ENCODE results near the gene PLXNA2. TPM values are rescaled to one million over a fixed set of nuclear protein-coding genes. Genes with fewer than 3 reads are reported as not detected.

PLXNA2 gene
- total RNA-seq, 1 experiment from 2014 or later = 0.06 TPM

DNA sequence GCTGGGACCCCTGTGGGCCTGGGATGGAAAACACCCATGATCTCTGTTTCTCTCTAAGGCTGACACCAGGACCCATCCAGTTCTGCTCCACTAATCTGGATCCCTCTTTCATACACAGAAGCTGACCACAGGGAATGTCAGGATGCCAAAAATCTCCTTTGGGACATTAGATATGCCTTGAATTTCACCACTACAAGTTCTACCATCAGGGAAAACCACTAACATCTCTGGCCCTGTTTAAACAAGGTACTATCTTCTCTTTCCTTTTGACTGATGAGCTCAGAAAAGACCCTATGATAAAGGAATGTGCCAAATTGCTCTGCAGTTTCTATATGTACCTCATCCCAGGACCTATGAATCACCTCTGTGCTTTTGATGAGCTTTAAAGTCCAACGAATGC lies 10.2 kb upstream of the PLXNA2 start:
- Histone ChIP-seq H3K4me3 (ENCODE audit: low read depth, low read length, poor library complexity, severe bottlenecking) (no peak overlapping the region), H3K4me1 (ENCODE audit: insufficient read depth, low read length, poor library complexity, severe bottlenecking) (no peaks in the 10 kb centered on the region), H3K36me3 (ENCODE audit: insufficient read depth, low read length, poor library complexity, severe bottlenecking) (no peaks in the 10 kb centered on the region), H3K9me3 (ENCODE audit: low read depth, low read length, poor library complexity, severe bottlenecking) (no peaks in the 10 kb centered on the region), H3K27me3 (replicated peaks; ENCODE audit: insufficient read depth, low read depth, low read length, poor library complexity) (peaks cover 47% of the 10 kb centered on the region), H3K27ac (ENCODE audit: low read depth, low read length, poor library complexity, severe bottlenecking) (no peak overlapping the region)
- POLR2A ChIA-PET (ENCODE audit: low non-redundant PET) = no interaction called here
- CTCF ChIA-PET = no interaction called here
- no peak for TF ChIP-seq EZH2 (IDR thresholded peaks at IDR 0.05; ENCODE audit: borderline replicate concordance, low read depth, low read length, poor library complexity, severe bottlenecking)
- TF ChIP-seq CTCF (conservative IDR thresholded peaks at IDR 0.05; ENCODE audit: low read depth, low read length) = no peak
- BruUV-seq (replicated peaks) = no TSS peak
- intact Hi-C loops (cut with micrococcal nuclease; ENCODE audit: unreplicated experiment) = no loop called here
- DNase-seq (ENCODE audit: low spot score) = no peak

DNA sequence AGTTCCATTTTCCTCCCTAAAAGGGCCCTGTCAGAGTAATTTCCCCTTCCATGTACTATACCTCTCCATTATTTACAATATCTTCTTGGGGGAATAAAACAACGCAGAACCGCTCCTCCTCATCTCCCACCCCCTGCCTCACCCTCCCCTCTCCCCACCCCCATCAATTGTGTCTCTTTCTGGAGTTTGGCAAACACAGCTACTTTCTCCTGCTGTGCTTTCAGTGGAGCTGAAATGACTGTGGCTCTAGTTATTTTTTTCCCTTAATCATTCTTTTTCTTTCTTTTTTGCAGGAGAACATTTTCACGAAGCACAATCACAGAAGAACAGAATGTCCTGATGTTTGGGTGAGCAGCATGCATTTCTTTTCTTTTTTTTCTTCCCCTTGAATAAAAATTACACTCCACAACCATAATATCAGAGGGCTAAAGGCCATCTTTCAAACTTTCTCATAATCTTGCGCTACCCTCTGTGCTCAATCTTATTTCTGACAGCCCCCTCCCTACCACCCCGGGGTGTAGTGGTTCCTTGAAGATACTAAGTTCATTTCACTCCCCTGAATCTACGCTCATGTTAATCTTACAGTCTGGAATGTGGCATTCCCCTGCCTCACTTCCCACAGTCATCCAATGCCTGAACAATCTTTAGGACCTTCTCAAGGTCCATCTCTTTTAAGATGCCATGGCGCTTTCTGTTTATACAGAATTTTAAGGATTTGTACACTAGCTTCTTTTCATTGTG lies 8.8 kb upstream of the PLXNA2 start:
- DNase-seq (ENCODE audit: low spot score) = no peak
- TF ChIP-seq CTCF (conservative IDR thresholded peaks at IDR 0.05; ENCODE audit: low read depth, low read length) = no peak
- no peak for TF ChIP-seq EZH2 (IDR thresholded peaks at IDR 0.05; ENCODE audit: borderline replicate concordance, low read depth, low read length, poor library complexity, severe bottlenecking)
- no peak overlapping the region for H3K27ac ChIP-seq (ENCODE audit: low read depth, low read length, poor library complexity, severe bottlenecking)
- no peaks in the 10 kb centered on the region for H3K9me3 ChIP-seq (ENCODE audit: low read depth, low read length, poor library complexity, severe bottlenecking)
- H3K36me3 ChIP-seq (ENCODE audit: insufficient read depth, low read length, poor library complexity, severe bottlenecking) = no peaks in the 10 kb centered on the region
- no peaks in the 10 kb centered on the region for H3K4me1 ChIP-seq (ENCODE audit: insufficient read depth, low read length, poor library complexity, severe bottlenecking)
- no peak overlapping the region for H3K4me3 ChIP-seq (ENCODE audit: low read depth, low read length, poor library complexity, severe bottlenecking)
- peaks cover 54% of the 10 kb centered on the region for H3K27me3 ChIP-seq (replicated peaks; ENCODE audit: insufficient read depth, low read depth, low read length, poor library complexity)
- ChIA-PET POLR2A (ENCODE audit: low non-redundant PET) (no interaction called here), CTCF (interaction anchor here (0.6 kb wide), 2 partner anchors 9 to 231 kb away, joined by 3 to 5 read pairs; partner anchors contain the start of gene PLXNA2)
- intact Hi-C loops (cut with micrococcal nuclease; ENCODE audit: unreplicated experiment) = no loop called here
- no TSS peak for BruUV-seq (replicated peaks)

- Histone ChIP-seq H3K27ac (ENCODE audit: low read depth, low read length, poor library complexity, severe bottlenecking) (no peak overlapping the region), H3K27me3 (replicated peaks; ENCODE audit: insufficient read depth, low read depth, low read length, poor library complexity) (peaks cover 57% of the 10 kb centered on the region), H3K36me3 (ENCODE audit: insufficient read depth, low read length, poor library complexity, severe bottlenecking) (no peaks in the 10 kb centered on the region), H3K9me3 (ENCODE audit: low read depth, low read length, poor library complexity, severe bottlenecking) (no peaks in the 10 kb centered on the region), H3K4me1 (ENCODE audit: insufficient read depth, low read length, poor library complexity, severe bottlenecking) (no peaks in the 10 kb centered on the region), H3K4me3 (ENCODE audit: low read depth, low read length, poor library complexity, severe bottlenecking) (no peak overlapping the region)
- BruUV-seq (replicated peaks) = no TSS peak
- intact Hi-C loops (cut with micrococcal nuclease; ENCODE audit: unreplicated experiment) = no loop called here
- CTCF ChIA-PET = no interaction called here
- TF ChIP-seq CTCF (conservative IDR thresholded peaks at IDR 0.05; ENCODE audit: low read depth, low read length) (peak; percentile 50), EZH2 (IDR thresholded peaks at IDR 0.05; ENCODE audit: borderline replicate concordance, low read depth, low read length, poor library complexity, severe bottlenecking) (no peak)
- DNase-seq (ENCODE audit: low spot score) = peak; percentile 48
- POLR2A ChIA-PET (ENCODE audit: low non-redundant PET) = no interaction called here
Measured at GRCh38 chr1:208251911-208252835, 8.0 kb upstream of the PLXNA2 start.
